Spleen (tissue), 11 donors: ENCODE results near the gene SEC22A. TPM values are rescaled to one million over a fixed set of nuclear protein-coding genes. Genes with fewer than 3 reads are reported as not detected.

Source experiments
- DNase-seq: peaks from one replicate; pipeline ENCODE4 v3.0.0-alpha.2; 2020
- H3K27ac ChIP-seq, 8 donors: fragments of 200-600 bp; sonication (generic) in 7 of 8; 1 replicate in 4 of 8; 2 replicates in 4 of 8; pipeline versions ENCODE4 v1.5.0 to v1.8.0; 2016 to 2021; ENCODE audit warnings: inconsistent platforms in 4 of 8, mild to moderate bottlenecking in 4 of 8, moderate library complexity in 1 of 8
- H3K27me3 ChIP-seq, 7 donors: fragments of 200-600 bp; sonication (generic) in 6 of 7; replicated peaks in 1 of 7; 1 replicate in 4 of 7; 2 replicates in 3 of 7; pipeline versions ENCODE4 v1.5.0 to v1.8.0; 2016 to 2021; ENCODE audit warnings: inconsistent platforms in 3 of 7, mild to moderate bottlenecking in 1 of 7
- H3K36me3 ChIP-seq, 6 donors: fragments of 200-600 bp; sonication (generic) in 5 of 6; 1 replicate in 4 of 6; 2 replicates in 2 of 6; pipeline versions ENCODE4 v1.5.0 to v1.8.0; 2016 to 2021; ENCODE audit warnings: inconsistent platforms in 2 of 6
- H3K4me1 ChIP-seq, 6 donors: fragments of 200-600 bp; sonication (generic) in 5 of 6; 1 replicate in 3 of 6; 2 replicates in 3 of 6; pipeline versions ENCODE4 v1.5.0 to v1.8.0; 2016 to 2021; ENCODE audit warnings: inconsistent platforms in 3 of 6
- H3K4me3 ChIP-seq, 8 donors: fragments of 200-600 bp; sonication (generic) in 7 of 8; 1 replicate in 4 of 8; 2 replicates in 4 of 8; pipeline versions ENCODE4 v1.5.0 to v1.8.0; 2016 to 2021; ENCODE audit warnings: inconsistent platforms in 4 of 8, mild to moderate bottlenecking in 4 of 8, moderate library complexity in 2 of 8
- H3K9me3 ChIP-seq, 8 donors: fragments of 200-600 bp; sonication (generic) in 7 of 8; 1 replicate in 4 of 8; 2 replicates in 4 of 8; pipeline versions ENCODE4 v1.5.0 to v1.8.0; 2016 to 2021; ENCODE audit warnings: inconsistent platforms in 4 of 8
- POLR2A ChIP-seq, 3 donors: fragments of 450-650 bp; IDR thresholded peaks; one replicate each; pipeline ENCODE4 v1.5.1; 2017; ENCODE audit warnings: antibody characterized with exemption in 3 of 3, mild to moderate bottlenecking in 1 of 3
- POLR2AphosphoS5 ChIP-seq, 3 donors: sonication (generic); formaldehyde crosslinking; IDR thresholded peaks; one replicate each; pipeline ENCODE4 v1.5.1; 2017; ENCODE audit warnings: antibody characterized with exemption in 3 of 3
- WGBS, 5 donors: extraction: QIAGEN DNeasy Blood & Tissue Kit in 3 of 5; methylation state at CpG; one replicate each; pipeline versions ENCODE4 v1.1.5 to v1.1.7; 2013 to 2018; 5-methylcytosine and 5-hydroxymethylcytosine counted together
- intact Hi-C: fragments of 100-400 bp; cut with DNase I; formaldehyde crosslinking; loops from one replicate; pipeline ENCODE4 v1.15.0; 2023; ENCODE audit warnings: low total_unique reads
- polyA plus RNA-seq, 3 donors: library from polyadenylated mRNA; stranded (reverse); fragments of 200-250 nt; gene quantifications; one replicate each; pipeline ENCODE4 v1.2.1, GENCODE V29; 2013
- total RNA-seq, 7 donors: library from RNA; depleted of rRNA in 3 of 7; stranded (reverse); fragments of >200 nt in 3 of 7; fragmentation: NEBNext Ultra II Directional in 4 of 7; extraction: Animal tissue kit (Norgen Biotek cat#: 25700) in 4 of 7; gene quantifications; one replicate each; pipeline versions ENCODE4 v1.1.0 to v1.2.1, GENCODE V29; 2016 to 2021
- TF ChIP-seq, protein P1 (sequence below), 11 experiments: fragments of 200-600 bp in 7 of 11; fragments of 450-650 bp in 4 of 11; sonication (generic) in 4 of 11; IDR thresholded peaks in 8 of 11; conservative IDR thresholded peaks in 3 of 11; 1 replicate in 7 of 11; 2 replicates in 4 of 11; pipeline versions ENCODE4 v1.4.0 to v1.8.0; 2016 to 2021; ENCODE audit warnings: antibody characterized with exemption in 11 of 11, inconsistent platforms in 4 of 11, mild to moderate bottlenecking in 1 of 11
- donor health status: healthy with polysubstance abuse.
- donor health status: DM: no; HTN: no; CAD: no; lungs with moderate emphysema.
- donor health status: DM: no; HTN: no; CAD: no.
- donor health status: Bipolar disorder and iron deficiency.
- donor health status: healthy.
- donor health status: DM: no; HTN: no; CAD: no.
- donor health status: DM: yes; HTN: yes; CAD: no.

The SEC22A gene
- total and polyA plus RNA-seq, 10 donors, result 6.8 to 40.6 (median 14.2) TPM

DNA sequence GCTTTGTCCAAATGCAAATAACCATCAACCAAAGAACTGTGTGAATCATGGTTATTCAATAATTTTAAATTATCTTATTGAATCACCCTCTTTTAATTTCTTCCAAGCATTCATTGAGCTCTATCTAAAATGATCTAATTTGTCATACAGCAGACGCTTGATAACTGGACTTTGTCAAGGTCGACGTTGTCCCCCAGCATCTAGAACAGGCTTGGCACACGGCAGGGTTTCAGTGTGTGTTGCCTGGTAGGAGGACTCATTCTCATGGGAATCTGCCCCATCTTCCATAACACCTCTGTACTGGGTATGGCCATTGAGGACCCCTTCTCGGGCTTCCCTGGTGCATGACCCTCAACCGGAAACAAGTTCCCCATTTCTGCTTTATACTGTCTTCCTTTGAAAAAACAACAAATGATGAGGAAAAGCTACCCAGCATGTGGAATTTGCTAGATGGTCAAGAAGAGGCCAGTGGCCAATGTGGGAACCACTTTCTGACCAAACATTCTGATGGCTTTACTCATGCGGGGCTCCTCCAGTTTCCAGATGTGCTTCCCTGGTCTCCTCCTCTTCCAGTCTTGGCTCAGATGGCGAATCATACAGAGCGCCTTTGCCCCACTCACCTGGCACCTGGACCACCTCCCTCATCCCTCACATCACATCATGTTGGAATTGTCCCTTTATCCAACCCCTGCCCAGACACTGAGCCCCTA lies 41.7 kb upstream of the SEC22A start:
- peaks cover 0 to 98% (median 42%) of the 10 kb centered on the region in 6 donors for H3K36me3 ChIP-seq
- intact Hi-C loops, result no loop called here
- WGBS, 5 donors, result 81 to 96% (median 91%) methylated on average over 9 of the region's 9 CpGs

GRCh38 chr3:123161167-123161566 lies 40.6 kb upstream of the SEC22A start:
- peaks cover 0 to 6% (median 0%) of the 10 kb centered on the region in 8 donors for H3K9me3 ChIP-seq
- intact Hi-C loops, result no loop called here
- H3K36me3 ChIP-seq, result peaks cover 0 to 92% (median 37%) of the 10 kb centered on the region in 6 donors
- H3K27ac ChIP-seq, result no peak overlapping the region
- TF ChIP-seq, protein P1, sequence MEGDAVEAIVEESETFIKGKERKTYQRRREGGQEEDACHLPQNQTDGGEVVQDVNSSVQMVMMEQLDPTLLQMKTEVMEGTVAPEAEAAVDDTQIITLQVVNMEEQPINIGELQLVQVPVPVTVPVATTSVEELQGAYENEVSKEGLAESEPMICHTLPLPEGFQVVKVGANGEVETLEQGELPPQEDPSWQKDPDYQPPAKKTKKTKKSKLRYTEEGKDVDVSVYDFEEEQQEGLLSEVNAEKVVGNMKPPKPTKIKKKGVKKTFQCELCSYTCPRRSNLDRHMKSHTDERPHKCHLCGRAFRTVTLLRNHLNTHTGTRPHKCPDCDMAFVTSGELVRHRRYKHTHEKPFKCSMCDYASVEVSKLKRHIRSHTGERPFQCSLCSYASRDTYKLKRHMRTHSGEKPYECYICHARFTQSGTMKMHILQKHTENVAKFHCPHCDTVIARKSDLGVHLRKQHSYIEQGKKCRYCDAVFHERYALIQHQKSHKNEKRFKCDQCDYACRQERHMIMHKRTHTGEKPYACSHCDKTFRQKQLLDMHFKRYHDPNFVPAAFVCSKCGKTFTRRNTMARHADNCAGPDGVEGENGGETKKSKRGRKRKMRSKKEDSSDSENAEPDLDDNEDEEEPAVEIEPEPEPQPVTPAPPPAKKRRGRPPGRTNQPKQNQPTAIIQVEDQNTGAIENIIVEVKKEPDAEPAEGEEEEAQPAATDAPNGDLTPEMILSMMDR (IDR thresholded peaks at IDR 0.05 in 8 of 11, conservative IDR thresholded peaks at IDR 0.05 in 3 of 11), result no peak
- TF ChIP-seq POLR2A (IDR thresholded peaks at IDR 0.05) (no peak), POLR2AphosphoS5 (IDR thresholded peaks at IDR 0.05) (no peak)
- no peak overlapping the region for H3K4me3 ChIP-seq
- 94 to 97% (median 96%) methylated on average over 7 of the region's 7 CpGs for WGBS, 5 donors
- DNase-seq, result no peak
- H3K4me1 ChIP-seq, result no peaks in the 10 kb centered on the region
- H3K27me3 ChIP-seq, result no peaks in the 10 kb centered on the region

More for the DNA sequence above, 41.7 kb upstream of the SEC22A start:
- no peak for DNase-seq
- Histone ChIP-seq H3K4me3 (no peak overlapping the region), H3K27me3 (no peaks in the 10 kb centered on the region), H3K27ac (no peak overlapping the region), H3K9me3 (peaks cover 0 to 4% (median 0%) of the 10 kb centered on the region in 8 donors), H3K4me1 (no peaks in the 10 kb centered on the region)
- no peak for TF ChIP-seq POLR2A (IDR thresholded peaks at IDR 0.05)
- TF ChIP-seq POLR2AphosphoS5 (IDR thresholded peaks at IDR 0.05), result no peak
- TF ChIP-seq, protein P1 (IDR thresholded peaks at IDR 0.05 in 8 of 11, conservative IDR thresholded peaks at IDR 0.05 in 3 of 11), result no peak

GRCh38 chr3:123163141-123163540 lies 38.6 kb upstream of the SEC22A start:
- 70 to 89% (median 86%) methylated on average over 4 of the region's 4 CpGs for WGBS, 5 donors
- H3K36me3 ChIP-seq, result peaks cover 0 to 85% (median 26%) of the 10 kb centered on the region in 6 donors
- intact Hi-C loops, result no loop called here
- no peak overlapping the region for H3K27ac ChIP-seq
- peak; percentile 21 for DNase-seq
- TF ChIP-seq, protein P1 (IDR thresholded peaks at IDR 0.05 in 8 of 11, conservative IDR thresholded peaks at IDR 0.05 in 3 of 11), result no peak
- no peak for TF ChIP-seq POLR2AphosphoS5 (IDR thresholded peaks at IDR 0.05)
- TF ChIP-seq POLR2A (IDR thresholded peaks at IDR 0.05), result no peak
- H3K4me3 ChIP-seq, result no peak overlapping the region
- H3K27me3 ChIP-seq, result no peaks in the 10 kb centered on the region
- no peaks in the 10 kb centered on the region for H3K4me1 ChIP-seq
- peaks cover 0 to 12% (median 0%) of the 10 kb centered on the region in 8 donors for H3K9me3 ChIP-seq

GRCh38 chr3:123165163-123165562 lies 36.6 kb upstream of the SEC22A start:
- WGBS, 5 donors, result 89 to 100% (median 93%) methylated on average over 1 of the region's 1 CpG
- intact Hi-C loops, result no loop called here
- Histone ChIP-seq H3K4me3 (no peak overlapping the region), H3K36me3 (peaks cover 0 to 72% (median 26%) of the 10 kb centered on the region in 6 donors), H3K4me1 (no peaks in the 10 kb centered on the region), H3K9me3 (peaks cover 0 to 12% (median 0%) of the 10 kb centered on the region in 8 donors), H3K27ac (no peak overlapping the region), H3K27me3 (no peaks in the 10 kb centered on the region)
- TF ChIP-seq POLR2AphosphoS5 (IDR thresholded peaks at IDR 0.05) (no peak), POLR2A (IDR thresholded peaks at IDR 0.05) (no peak)
- TF ChIP-seq, protein P1 (IDR thresholded peaks at IDR 0.05 in 8 of 11, conservative IDR thresholded peaks at IDR 0.05 in 3 of 11), result no peak
- DNase-seq, result no peak
